Hematopoietic multipotent progenitor cell treated with erythropoietin and hydrocortisone succinate and interleukin-3 and kit ligand, for 4 days (in vitro differentiated cells): Measurements from ENCODE around the gene SH3PXD2A.
A peak's percentile ranks its signal among the peaks of the same experiment; 100 is the strongest.

Source experiments
- DNase-seq: peaks from one replicate; pipeline ENCODE4 v3.0.0-alpha.2; 2015

Gene SH3PXD2A

GRCh38 chr10:103717341-103718246 is 137.8 kb downstream of the SH3PXD2A start:
- no peak for DNase-seq

GRCh38 chr10:103716206-103717160 is 138.9 kb downstream of the SH3PXD2A start:
- no peak for DNase-seq

GRCh38 chr10:103715430-103715829 is 139.9 kb downstream of the SH3PXD2A start:
- no peak for DNase-seq

GRCh38 chr10:103714232-103714891 is 141.0 kb downstream of the SH3PXD2A start:
- no peak for DNase-seq

GRCh38 chr10:103713676-103714075 is 141.7 kb downstream of the SH3PXD2A start:
- DNase-seq: no peak

- DNase-seq: peak; percentile 87
Observed at GRCh38 chr10:103712898-103713498, 142.4 kb downstream of the SH3PXD2A start.

- DNase-seq: no peak
Observed at GRCh38 chr10:103712146-103712545, 143.2 kb downstream of the SH3PXD2A start.

- no peak for DNase-seq
Observed at GRCh38 chr10:103711351-103711994, 143.9 kb downstream of the SH3PXD2A start.

GRCh38 chr10:103710490-103710889 is 144.9 kb downstream of the SH3PXD2A start:
- no peak for DNase-seq

GRCh38 chr10:103709341-103709920 is 145.9 kb downstream of the SH3PXD2A start:
- DNase-seq: no peak

GRCh38 chr10:103708627-103709288 is 146.6 kb downstream of the SH3PXD2A start:
- no peak for DNase-seq

- DNase-seq: no peak
Observed at GRCh38 chr10:103707956-103708626, 147.3 kb downstream of the SH3PXD2A start.

GRCh38 chr10:103706762-103707161 is 148.6 kb downstream of the SH3PXD2A start:
- DNase-seq: no peak

GRCh38 chr10:103706047-103706446 is 149.3 kb downstream of the SH3PXD2A start:
- no peak for DNase-seq

- DNase-seq: no peak
Observed at GRCh38 chr10:103703941-103704919, 151.1 kb downstream of the SH3PXD2A start.

- DNase-seq: no peak
Observed at GRCh38 chr10:103701380-103702222, 153.8 kb downstream of the SH3PXD2A start.

GRCh38 chr10:103700436-103700715 is 155.0 kb downstream of the SH3PXD2A start:
- no peak for DNase-seq
